HepG2 (cell line): ENCODE results near the gene IGSF5. TPM values are rescaled to one million over a fixed set of nuclear protein-coding genes. Genes with fewer than 3 reads are reported as not detected.

Experiments used
- ATAC-seq: fragments of 200-7000 bp; cut with Tn5 transposase; 3 replicates; pipeline ENCODE4 v1.9.1; 2020; ENCODE audit warnings: mild to moderate bottlenecking, moderate library complexity
- BruUV-seq: library from RNA; stranded (reverse); fragments of 400-500 nt; replicated peaks from 2 replicates; lab custom pipeline; 2021; lab: Mats Ljungman, UMichigan
- CTCF ChIA-PET: fragments of 300-600 bp; formaldehyde crosslinking; extraction: SDS; loops from one replicate; lab custom pipeline; 2021; ENCODE audit warnings: low total read pairs, inconsistent platforms, low intra/inter-chr PET ratio; lab: Yijun Ruan, JAX
- POLR2A ChIA-PET: fragments of 350-600 bp; sonication (Branson Sonifier 250); formaldehyde crosslinking; loops from one replicate; lab custom pipeline; 2020; ENCODE audit warnings: antibody characterized with exemption, inconsistent platforms; lab: Yijun Ruan, JAX
- DNase-seq: peaks from one replicate; pipeline ENCODE4 v3.0.0-alpha.2; 2015; ENCODE audit warnings: low spot score
- FAIRE-seq: peaks from 3 replicates; lab custom pipeline; 2011; peaks lifted over from hg19 to GRCh38; lab: Jason Lieb, UNC
- H2AFZ ChIP-seq: one replicate; pipeline ENCODE4 v1.6.1; 2011; ENCODE audit warnings: low read length, inconsistent platforms
- H3K27ac ChIP-seq: fragments of 300-600 bp; 3 replicates; pipeline ENCODE4 v1.8.0; 2011; ENCODE audit warnings: mixed run types, mild to moderate bottlenecking, mixed read lengths, low read length, inconsistent platforms; ENCODE audit not compliant: insufficient read depth; ENCODE audit errors: extremely low read length
- H3K27me3 ChIP-seq, 2 experiments: fragments of 200-600 bp in 1 of 2; 2 replicates in 1 of 2; 3 replicates in 1 of 2; pipeline versions ENCODE4 v1.6.0 to v1.8.0; 2011; ENCODE audit warnings: low read length in 2 of 2, mild to moderate bottlenecking in 2 of 2, moderate library complexity in 2 of 2, inconsistent platforms in 1 of 2; ENCODE audit not compliant: insufficient read depth in 2 of 2, control insufficient read depth in 1 of 2
- H3K36me3 ChIP-seq, 2 experiments: fragments of 200-600 bp in 1 of 2; replicated peaks in 1 of 2; 2 replicates in 1 of 2; 3 replicates in 1 of 2; pipeline versions ENCODE4 v1.5.1 to v1.8.0; 2011; ENCODE audit warnings: low read length in 2 of 2, inconsistent platforms in 1 of 2; ENCODE audit not compliant: insufficient read depth in 2 of 2, control insufficient read depth in 1 of 2
- H3K4me1 ChIP-seq: 2 replicates; pipeline ENCODE4 v1.5.1; 2012; ENCODE audit warnings: low read length, inconsistent platforms; ENCODE audit not compliant: insufficient read depth
- H3K4me2 ChIP-seq: 2 replicates; pipeline ENCODE4 v1.6.0; 2011; ENCODE audit warnings: low read depth, low read length, inconsistent platforms
- H3K4me3 ChIP-seq, 3 experiments: fragments of 200-600 bp in 1 of 3; sonication (generic), shearing (Covaris generic) in 1 of 3; replicated peaks in 1 of 3; 2 replicates each; pipeline ENCODE4 v1.5.1; 2011 to 2016; ENCODE audit warnings: low read length in 3 of 3, inconsistent platforms in 2 of 3, low read depth in 2 of 3, mild to moderate bottlenecking in 2 of 3, control low read depth in 1 of 3, mixed read lengths in 1 of 3; ENCODE audit not compliant: insufficient read depth in 1 of 3
- H3K79me2 ChIP-seq: one replicate; pipeline ENCODE4 v1.6.1; 2011; ENCODE audit warnings: low read length, inconsistent platforms; ENCODE audit not compliant: insufficient read depth
- H3K9ac ChIP-seq: 2 replicates; pipeline ENCODE4 v1.6.0; 2011; ENCODE audit warnings: mild to moderate bottlenecking, low read depth, low read length, inconsistent platforms; ENCODE audit not compliant: insufficient read depth
- H3K9me3 ChIP-seq: 2 replicates; pipeline ENCODE4 v1.5.1; 2012; ENCODE audit warnings: mild to moderate bottlenecking, low read length
- H4K20me1 ChIP-seq: 2 replicates; pipeline ENCODE4 v1.6.0; 2011; ENCODE audit warnings: inconsistent platforms, mild to moderate bottlenecking, low read length, moderate library complexity; ENCODE audit not compliant: insufficient read depth
- ATF5 ChIP-seq: sonication (generic); formaldehyde crosslinking; IDR thresholded peaks from 2 replicates; pipeline ENCODE4 v1.4.0; 2020; ENCODE audit warnings: mild to moderate bottlenecking, low read depth, missing genetic modification reagents
- BCL3 ChIP-seq: sonication (generic); formaldehyde crosslinking; IDR thresholded peaks from 2 replicates; pipeline ENCODE4 v1.5.1; 2020; ENCODE audit warnings: mild to moderate bottlenecking, missing genetic modification reagents, moderate library complexity
- CREM ChIP-seq, 2 experiments: sonication (generic) in 1 of 2; formaldehyde crosslinking in 1 of 2; IDR thresholded peaks; 2 replicates each; pipeline versions ENCODE4 v1.4.0 to v1.6.1; 2016 to 2020; ENCODE audit warnings: antibody characterized with exemption in 1 of 2, mild to moderate bottlenecking in 1 of 2, missing genetic modification reagents in 1 of 2
- EED ChIP-seq: sonication (generic); formaldehyde crosslinking; IDR thresholded peaks from 2 replicates; pipeline ENCODE4 v1.5.0; 2020; ENCODE audit warnings: mild to moderate bottlenecking, missing genetic modification reagents
- GATAD1 ChIP-seq: IDR thresholded peaks from 2 replicates; pipeline ENCODE4 v1.6.1; 2016; ENCODE audit warnings: missing genetic modification reagents, missing compliant biosample characterization
- GTF2F1 ChIP-seq: fragments of 150-350 bp; IDR thresholded peaks from 2 replicates; pipeline ENCODE4 v1.6.1; 2014; ENCODE audit warnings: low read length
- KLF6 ChIP-seq: IDR thresholded peaks from 2 replicates; pipeline ENCODE4 v1.8.0; 2016; ENCODE audit warnings: missing biosample characterization, missing genetic modification reagents
- MLXIP ChIP-seq: sonication (generic); formaldehyde crosslinking; IDR thresholded peaks from 2 replicates; pipeline ENCODE4 v1.9.0; 2021; ENCODE audit warnings: missing genetic modification reagents, borderline replicate concordance
- NFYB ChIP-seq: sonication (generic); formaldehyde crosslinking; IDR thresholded peaks from 2 replicates; pipeline ENCODE4 v1.4.0; 2020; ENCODE audit warnings: missing genetic modification reagents
- POLR2AphosphoS2 ChIP-seq: IDR thresholded peaks from 2 replicates; pipeline ENCODE4 v1.6.1; 2011; ENCODE audit warnings: low read depth, low read length, improper control_type of control experiment
- TCF7 ChIP-seq: sonication (generic); IDR thresholded peaks from 2 replicates; pipeline ENCODE4 v1.6.1; 2016; ENCODE audit warnings: antibody characterized with exemption, low read depth
- TEF ChIP-seq: sonication (generic); formaldehyde crosslinking; IDR thresholded peaks from 2 replicates; pipeline ENCODE4 v1.5.0; 2020; ENCODE audit warnings: missing genetic modification reagents
- ZMYM4 ChIP-seq: sonication (generic); formaldehyde crosslinking; IDR thresholded peaks from 2 replicates; pipeline ENCODE4 v1.8.1; 2023; ENCODE audit warnings: mild to moderate bottlenecking, missing genetic modification reagents
- ZNF10 ChIP-seq: sonication (generic); formaldehyde crosslinking; IDR thresholded peaks from 2 replicates; pipeline ENCODE4 v1.4.0; 2020; ENCODE audit warnings: mild to moderate bottlenecking, low read depth, missing genetic modification reagents, borderline replicate concordance
- ZNF414 ChIP-seq: sonication (generic); formaldehyde crosslinking; IDR thresholded peaks from 2 replicates; pipeline ENCODE4 v1.5.0; 2020; ENCODE audit warnings: missing genetic modification reagents
- ZNF460 ChIP-seq: sonication (generic); formaldehyde crosslinking; IDR thresholded peaks from 2 replicates; pipeline ENCODE4 v1.5.1; 2020; ENCODE audit warnings: missing genetic modification reagents, mild to moderate bottlenecking, borderline replicate concordance
- ZNF556 ChIP-seq: sonication (generic); formaldehyde crosslinking; IDR thresholded peaks from 2 replicates; pipeline ENCODE4 v1.4.0; 2020; ENCODE audit warnings: mild to moderate bottlenecking, missing genetic modification reagents, borderline replicate concordance
- ZNF570 ChIP-seq: sonication (generic); formaldehyde crosslinking; IDR thresholded peaks from 2 replicates; pipeline ENCODE4 v1.4.0; 2020; ENCODE audit warnings: mild to moderate bottlenecking, missing genetic modification reagents, borderline replicate concordance
- ZNF839 ChIP-seq: sonication (generic); formaldehyde crosslinking; IDR thresholded peaks from 2 replicates; pipeline ENCODE4 v1.4.0; 2020; ENCODE audit warnings: missing genetic modification reagents, mild to moderate bottlenecking, borderline replicate concordance
- WGBS: methylation state at CpG from one replicate; pipeline ENCODE4 v1.1.6; 2017; ENCODE audit warnings: low lambda C conversion rate; 5-methylcytosine and 5-hydroxymethylcytosine counted together
- in situ Hi-C: cut with HindIII; loops from 2 replicates; pipeline ENCODE4 v1.10.0; 2017; ENCODE audit warnings: low pct_unique_long_range_greater_than_20kb; ENCODE audit not compliant: extremely low pct_ligation_motif_present
- intact Hi-C: fragments of 100-400 bp; cut with micrococcal nuclease; formaldehyde crosslinking; loops from one replicate; pipeline ENCODE4 v1.10.0; 2022; ENCODE audit not compliant: unreplicated experiment
- polyA plus RNA-seq, 8 experiments: library from polyadenylated mRNA; depleted of rRNA in 3 of 8; stranded (reverse) in 7 of 8; unstranded in 1 of 8; fragments of >200 nt; fragmentation: Illumina TruSeq in 4 of 8; extraction: Trizol in 4 of 8; gene quantifications; 2 replicates each; pipeline versions ENCODE4 v1.2.1 to v1.2.3, GENCODE V29; 2011 to 2016; ENCODE audit warnings: low read depth in 4 of 8, missing spikeins in 1 of 8, mixed read lengths in 1 of 8; ENCODE audit not compliant: insufficient read depth in 1 of 8
- total RNA-seq, 5 experiments: library from RNA; depleted of rRNA; stranded (reverse); fragments of >200 nt; fragmentation: Illumina TruSeq; extraction: Trizol; gene quantifications; 2 replicates each; pipeline ENCODE4 v1.2.3, GENCODE V29; 2016; ENCODE audit warnings: low read depth in 1 of 5

Gene IGSF5
- total and polyA plus RNA-seq, 2 of the 13 experiments (the other 11 are each of a cell fraction or from before 2014, with no cell fraction given): not detected

- TF ChIP-seq MLXIP: no peak
- TF ChIP-seq ZNF460 (CRISPR knock-in tag): no peak
- no peak for TF ChIP-seq CREM (IDR thresholded peaks at IDR 0.05)
- TF ChIP-seq CREM (CRISPR knock-in tag; IDR thresholded peaks at IDR 0.05): no peak
- no peak for TF ChIP-seq NFYB (CRISPR knock-in tag)
- TF ChIP-seq TCF7: no peak
- TF ChIP-seq ZNF556 (CRISPR knock-in tag): no peak
Measured at GRCh38 chr21:39696196-39696595, 48.8 kb upstream of the IGSF5 start (continued).

- BruUV-seq: no TSS peak
- intact Hi-C loops (no loop called here), in situ Hi-C loops (no loop called here)
- Histone ChIP-seq H3K9me3 (no peaks in the 10 kb centered on the region), H3K9ac (no peak overlapping the region), H3K79me2 (no peaks in the 10 kb centered on the region), H3K4me2 (no peak overlapping the region), H3K4me3 (no peak overlapping the region), H4K20me1 (no peaks in the 10 kb centered on the region), H2AFZ (no peak overlapping the region), H3K4me1 (no peaks in the 10 kb centered on the region), H3K27me3 (no peaks in the 10 kb centered on the region), H3K27ac (no peak overlapping the region), H3K36me3 (no peaks in the 10 kb centered on the region)
- ATAC-seq: no peak
- no peak for DNase-seq
- ChIA-PET CTCF (no interaction called here), POLR2A (no interaction called here)
- 16% methylated on average over 4 of the region's 4 CpGs for WGBS
- no peak for FAIRE-seq
- no peak for TF ChIP-seq ATF5
- TF ChIP-seq ZMYM4 (CRISPR knock-in tag): no peak
- TF ChIP-seq EED (CRISPR knock-in tag): no peak
- no peak for TF ChIP-seq ZNF414 (CRISPR knock-in tag)
- TF ChIP-seq ZNF570 (CRISPR knock-in tag): no peak
- TF ChIP-seq BCL3: no peak
- no peak for TF ChIP-seq TEF (CRISPR knock-in tag)
- TF ChIP-seq ZNF10: no peak
- TF ChIP-seq GTF2F1: no peak
- no peak for TF ChIP-seq ZNF556 (CRISPR knock-in tag)
- no peak for TF ChIP-seq KLF6 (CRISPR knock-in tag)
- TF ChIP-seq ZNF839 (CRISPR knock-in tag): no peak
- TF ChIP-seq GATAD1 (CRISPR knock-in tag): no peak
- TF ChIP-seq POLR2AphosphoS2: no peak
Measured at GRCh38 chr21:39696618-39697017, 48.4 kb upstream of the IGSF5 start.
